Thyroid gland (tissue), 4 donors: ENCODE measurements around the gene ARL8A. TPM values are rescaled to one million over a fixed set of nuclear protein-coding genes. Genes with fewer than 3 reads are reported as not detected.

ENCODE experiments used
- DNase-seq, 2 donors: peaks; one replicate each; pipeline ENCODE4 v3.0.0-alpha.2; 2019
- H3K27ac ChIP-seq, 3 donors: fragments of 200-600 bp; sonication (generic); 1 replicate in 2 of 3; 2 replicates in 1 of 3; pipeline ENCODE4 v1.5.1; 2016 to 2019; ENCODE audit warnings: mild to moderate bottlenecking in 1 of 3, moderate library complexity in 1 of 3
- H3K27me3 ChIP-seq: fragments of 200-600 bp; sonication (generic); one replicate; pipeline ENCODE4 v1.5.1; 2019
- H3K36me3 ChIP-seq, 2 donors: fragments of 200-600 bp; sonication (generic); one replicate each; pipeline ENCODE4 v1.5.1; 2016 to 2019
- H3K4me1 ChIP-seq, 2 donors: fragments of 200-600 bp; sonication (generic); one replicate each; pipeline ENCODE4 v1.5.1; 2017 to 2019
- H3K4me3 ChIP-seq, 3 donors: fragments of 200-600 bp; sonication (generic); replicated peaks in 1 of 3; 1 replicate in 2 of 3; 2 replicates in 1 of 3; pipeline ENCODE4 v1.5.1; 2016; ENCODE audit warnings: mild to moderate bottlenecking in 1 of 3
- H3K9me3 ChIP-seq: fragments of 200-600 bp; sonication (generic); one replicate; pipeline ENCODE4 v1.5.1; 2017
- POLR2A ChIP-seq, 2 donors: fragments of 450-650 bp; IDR thresholded peaks; one replicate each; pipeline ENCODE4 v1.6.1; 2017; ENCODE audit warnings: antibody characterized with exemption in 2 of 2, mild to moderate bottlenecking in 2 of 2, moderate library complexity in 1 of 2
- WGBS, 2 donors: methylation state at CpG; one replicate each; pipeline ENCODE4 v1.1.5; 2017; 5-methylcytosine and 5-hydroxymethylcytosine counted together
- intact Hi-C: fragments of 100-400 bp; cut with DNase I; formaldehyde crosslinking; loops from one replicate; pipeline ENCODE4 v1.15.1; 2023
- total RNA-seq, 4 donors: library from RNA; depleted of rRNA; stranded (reverse); fragments of >200 nt; gene quantifications; one replicate each; pipeline ENCODE4 v1.2.3, GENCODE V29; 2016
- TF ChIP-seq, protein P1 (sequence below), 6 experiments: fragments of 200-600 bp in 3 of 6; fragments of 450-650 bp in 3 of 6; sonication (generic) in 3 of 6; IDR thresholded peaks; one replicate each; pipeline ENCODE4 v1.5.1; 2016 to 2019; ENCODE audit warnings: antibody characterized with exemption in 6 of 6, mild to moderate bottlenecking in 2 of 6, inconsistent platforms in 1 of 6, moderate library complexity in 1 of 6

ARL8A gene
- total RNA-seq, 4 donors from 2014 or later = 31.2 to 38.6 (median 35.0) TPM

DNA sequence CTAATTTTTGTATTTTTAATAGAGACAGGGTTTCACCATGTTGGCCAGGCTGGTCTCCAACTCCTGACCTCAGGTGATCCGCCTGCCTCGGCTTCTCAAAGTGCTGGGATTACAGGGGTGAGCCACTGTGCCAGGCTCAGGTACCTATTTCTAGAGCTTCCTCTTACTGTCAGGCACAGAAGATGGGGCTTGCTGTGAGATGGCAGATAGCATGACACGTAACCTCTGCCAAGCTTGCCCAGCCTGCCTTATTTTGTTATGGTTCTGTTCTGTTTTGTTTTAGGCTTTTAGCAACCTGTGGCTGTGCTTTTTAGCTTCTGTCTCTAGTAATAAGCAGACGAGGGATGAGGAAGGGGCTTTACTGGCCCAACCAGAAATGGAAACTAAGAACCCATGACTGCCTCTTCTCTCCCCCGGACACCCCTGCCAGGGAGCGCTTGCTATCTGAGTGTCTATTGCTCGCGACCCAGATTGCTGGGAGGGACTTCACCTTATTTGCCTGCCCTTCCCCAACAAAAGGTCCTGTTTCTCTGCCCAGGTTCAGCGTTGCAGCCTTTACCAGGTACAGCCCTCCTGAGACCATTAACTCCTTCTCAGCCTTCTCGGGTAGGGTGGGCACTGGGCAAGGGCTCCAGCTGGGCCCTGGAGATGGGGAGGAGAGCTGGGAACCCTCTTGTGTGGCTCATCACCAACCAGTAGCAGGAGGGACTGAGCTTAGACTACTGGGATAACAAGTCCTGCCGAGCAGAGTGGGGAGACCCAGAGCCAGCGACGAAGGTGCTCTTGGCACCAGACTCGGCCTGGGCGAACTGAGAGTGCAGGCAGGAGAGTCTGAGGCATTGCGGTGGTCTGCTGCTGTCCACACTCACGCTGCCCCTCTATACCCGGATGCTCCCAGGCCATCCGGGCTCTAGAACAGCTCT, 35.6 kb upstream of the ARL8A start:
- 78% methylated on average over 16 to 19 of the region's 19 CpGs for WGBS, 2 donors
- H3K4me1 ChIP-seq = no peaks in the 10 kb centered on the region
- no peaks in the 10 kb centered on the region for H3K36me3 ChIP-seq
- intact Hi-C loops = loop anchor here (10.0 kb wide), 1 partner anchor 535 kb away; the partner anchor contains the start of gene SYT2
- H3K27me3 ChIP-seq = no peaks in the 10 kb centered on the region
- no peak for DNase-seq
- TF ChIP-seq POLR2A (IDR thresholded peaks at IDR 0.05) = no peak
- TF ChIP-seq, protein P1, sequence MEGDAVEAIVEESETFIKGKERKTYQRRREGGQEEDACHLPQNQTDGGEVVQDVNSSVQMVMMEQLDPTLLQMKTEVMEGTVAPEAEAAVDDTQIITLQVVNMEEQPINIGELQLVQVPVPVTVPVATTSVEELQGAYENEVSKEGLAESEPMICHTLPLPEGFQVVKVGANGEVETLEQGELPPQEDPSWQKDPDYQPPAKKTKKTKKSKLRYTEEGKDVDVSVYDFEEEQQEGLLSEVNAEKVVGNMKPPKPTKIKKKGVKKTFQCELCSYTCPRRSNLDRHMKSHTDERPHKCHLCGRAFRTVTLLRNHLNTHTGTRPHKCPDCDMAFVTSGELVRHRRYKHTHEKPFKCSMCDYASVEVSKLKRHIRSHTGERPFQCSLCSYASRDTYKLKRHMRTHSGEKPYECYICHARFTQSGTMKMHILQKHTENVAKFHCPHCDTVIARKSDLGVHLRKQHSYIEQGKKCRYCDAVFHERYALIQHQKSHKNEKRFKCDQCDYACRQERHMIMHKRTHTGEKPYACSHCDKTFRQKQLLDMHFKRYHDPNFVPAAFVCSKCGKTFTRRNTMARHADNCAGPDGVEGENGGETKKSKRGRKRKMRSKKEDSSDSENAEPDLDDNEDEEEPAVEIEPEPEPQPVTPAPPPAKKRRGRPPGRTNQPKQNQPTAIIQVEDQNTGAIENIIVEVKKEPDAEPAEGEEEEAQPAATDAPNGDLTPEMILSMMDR (IDR thresholded peaks at IDR 0.05) = no peak
- H3K27ac ChIP-seq = no peak overlapping the region
- no peaks in the 10 kb centered on the region for H3K9me3 ChIP-seq
- no peak overlapping the region for H3K4me3 ChIP-seq

DNA sequence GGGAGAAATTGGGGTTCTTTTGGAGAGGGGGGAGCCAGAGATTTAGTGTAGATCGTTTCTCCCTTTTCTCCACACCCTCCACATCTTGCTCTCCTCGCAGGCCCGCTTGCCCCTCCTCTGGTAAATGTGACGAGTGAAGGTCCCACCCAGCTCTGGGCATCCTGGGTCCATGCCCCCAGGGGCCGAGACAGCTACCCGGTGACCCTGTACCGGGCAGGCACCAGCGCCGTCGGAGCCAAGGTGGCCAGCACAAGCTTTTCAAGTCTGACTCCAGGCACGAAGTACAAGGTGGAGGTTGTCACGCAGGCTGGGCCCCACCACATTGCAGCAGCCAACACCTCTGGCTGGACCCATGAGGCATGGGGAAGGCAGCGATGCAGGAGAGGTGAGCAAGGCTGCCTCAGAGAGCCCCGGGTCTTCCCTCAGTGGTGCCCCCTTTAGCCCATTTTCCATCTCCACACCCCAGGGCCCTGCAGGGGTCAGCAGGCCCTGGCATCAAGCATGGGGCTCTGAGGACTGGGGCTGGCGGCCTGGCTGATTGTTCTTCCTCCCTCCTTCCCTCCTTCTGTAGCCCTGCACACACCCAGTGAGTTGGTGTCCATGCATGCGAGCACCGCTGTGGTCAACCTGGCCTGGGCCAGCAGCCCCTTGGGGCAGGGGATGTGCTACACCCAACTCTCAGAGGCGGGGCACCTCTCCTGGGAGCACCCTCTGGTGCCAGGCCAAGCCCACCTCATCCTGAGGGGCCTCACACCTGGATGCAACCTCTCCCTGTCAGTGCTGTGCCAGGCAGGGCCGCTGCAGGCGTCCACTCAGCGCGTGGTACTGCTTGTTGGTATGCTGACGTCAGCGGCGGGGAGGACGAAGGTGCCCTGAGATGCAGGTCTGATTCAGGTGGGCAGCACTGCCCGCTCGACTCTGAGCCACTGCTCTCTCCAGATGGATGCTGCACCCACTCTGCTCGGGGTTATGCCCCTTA, 32.7 kb upstream of the ARL8A start:
- 86 to 92% methylated on average over 17 to 22 of the region's 29 CpGs for WGBS, 2 donors
- TF ChIP-seq POLR2A (IDR thresholded peaks at IDR 0.05) = no peak
- TF ChIP-seq, protein P1 (IDR thresholded peaks at IDR 0.05) = no peak
- Histone ChIP-seq H3K27ac (no peak overlapping the region), H3K4me3 (no peak overlapping the region), H3K9me3 (no peaks in the 10 kb centered on the region), H3K4me1 (no peaks in the 10 kb centered on the region), H3K27me3 (no peaks in the 10 kb centered on the region), H3K36me3 (no peaks in the 10 kb centered on the region)
- intact Hi-C loops = no loop called here
- DNase-seq = no peak

DNA sequence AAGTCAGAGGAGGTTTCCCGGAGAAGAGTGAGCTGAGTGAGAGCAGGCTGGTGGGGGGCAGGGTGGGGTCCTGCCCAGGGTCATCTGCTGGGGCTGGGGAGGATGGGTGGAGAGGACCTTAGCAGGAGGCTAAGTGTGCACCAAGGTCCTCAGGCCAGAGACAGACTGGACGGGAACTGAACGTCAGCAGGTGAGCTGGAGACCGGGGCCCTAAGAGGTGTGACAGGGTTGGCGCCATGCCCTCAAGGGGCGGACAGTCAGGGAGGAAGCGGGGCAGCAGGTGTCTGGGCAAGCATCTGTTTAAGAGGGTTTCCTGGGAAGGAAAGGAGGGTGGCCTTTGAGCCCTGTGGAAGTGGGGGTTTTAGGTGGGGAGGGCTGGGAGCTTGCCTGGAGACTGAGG, 29.5 kb upstream of the ARL8A start:
- H3K4me1 ChIP-seq = no peaks in the 10 kb centered on the region
- H3K36me3 ChIP-seq = no peaks in the 10 kb centered on the region
- H3K4me3 ChIP-seq = no peak overlapping the region
- intact Hi-C loops = no loop called here
- WGBS, 2 donors = 81 to 88% methylated on average over 7 of the region's 7 CpGs
- H3K9me3 ChIP-seq = no peaks in the 10 kb centered on the region
- H3K27me3 ChIP-seq = no peaks in the 10 kb centered on the region
- TF ChIP-seq, protein P1 (IDR thresholded peaks at IDR 0.05) = no peak
- no peak for TF ChIP-seq POLR2A (IDR thresholded peaks at IDR 0.05)
- no peak for DNase-seq
- no peak overlapping the region for H3K27ac ChIP-seq

DNA sequence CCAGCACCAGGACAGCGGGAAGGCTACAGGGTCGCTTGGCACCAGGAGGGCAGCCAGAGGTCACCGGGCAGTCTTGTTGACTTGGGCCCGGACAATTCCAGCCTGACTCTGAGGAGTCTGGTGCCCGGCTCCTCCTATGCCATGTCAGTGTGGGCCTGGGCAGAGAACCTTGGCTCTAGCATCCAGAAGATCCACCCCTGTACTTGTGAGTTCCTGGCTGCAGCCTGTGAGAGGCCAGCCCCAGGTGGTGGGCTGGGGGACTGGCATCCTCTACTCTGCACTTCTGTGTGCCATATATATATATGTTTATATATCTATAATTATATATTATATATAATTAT, 27.4 kb upstream of the ARL8A start:
- Histone ChIP-seq H3K27me3 (no peaks in the 10 kb centered on the region), H3K9me3 (no peaks in the 10 kb centered on the region), H3K27ac (no peak overlapping the region), H3K36me3 (no peaks in the 10 kb centered on the region), H3K4me3 (no peak overlapping the region), H3K4me1 (peaks cover 3 to 5% of the 10 kb centered on the region in 2 donors)
- 96 to 100% methylated on average over 3 to 4 of the region's 5 CpGs for WGBS, 2 donors
- DNase-seq = no peak
- TF ChIP-seq, protein P1 (IDR thresholded peaks at IDR 0.05) = no peak
- TF ChIP-seq POLR2A (IDR thresholded peaks at IDR 0.05) = no peak
- intact Hi-C loops = no loop called here
